RWPE1 (cell line): Measurements from ENCODE around the gene MYO1E.

ENCODE experiments used
- CTCF ChIA-PET: fragments of 350-600 bp; sonication (Branson Sonifier 250); formaldehyde crosslinking; extraction: SDS; loops from one replicate; lab custom pipeline; 2021; lab: Yijun Ruan, JAX
- POLR2A ChIA-PET: fragments of 400-600 bp; formaldehyde crosslinking; extraction: SDS; loops from one replicate; lab custom pipeline; 2020; ENCODE audit warnings: antibody characterized with exemption; ENCODE audit not compliant: low non-redundant PET; lab: Yijun Ruan, JAX
- DNase-seq: peaks from one replicate; pipeline ENCODE4 v3.0.0; 2012; ENCODE audit warnings: low spot score
- H3K27ac ChIP-seq: fragments of 450-650 bp; 2 replicates; pipeline ENCODE4 v1.5.1; 2017
- TF ChIP-seq, protein P1 (sequence below): fragments of 450-650 bp; conservative IDR thresholded peaks from 2 replicates; pipeline ENCODE4 v1.5.1; 2017; ENCODE audit warnings: low read depth, mild to moderate bottlenecking

The MYO1E gene

DNA sequence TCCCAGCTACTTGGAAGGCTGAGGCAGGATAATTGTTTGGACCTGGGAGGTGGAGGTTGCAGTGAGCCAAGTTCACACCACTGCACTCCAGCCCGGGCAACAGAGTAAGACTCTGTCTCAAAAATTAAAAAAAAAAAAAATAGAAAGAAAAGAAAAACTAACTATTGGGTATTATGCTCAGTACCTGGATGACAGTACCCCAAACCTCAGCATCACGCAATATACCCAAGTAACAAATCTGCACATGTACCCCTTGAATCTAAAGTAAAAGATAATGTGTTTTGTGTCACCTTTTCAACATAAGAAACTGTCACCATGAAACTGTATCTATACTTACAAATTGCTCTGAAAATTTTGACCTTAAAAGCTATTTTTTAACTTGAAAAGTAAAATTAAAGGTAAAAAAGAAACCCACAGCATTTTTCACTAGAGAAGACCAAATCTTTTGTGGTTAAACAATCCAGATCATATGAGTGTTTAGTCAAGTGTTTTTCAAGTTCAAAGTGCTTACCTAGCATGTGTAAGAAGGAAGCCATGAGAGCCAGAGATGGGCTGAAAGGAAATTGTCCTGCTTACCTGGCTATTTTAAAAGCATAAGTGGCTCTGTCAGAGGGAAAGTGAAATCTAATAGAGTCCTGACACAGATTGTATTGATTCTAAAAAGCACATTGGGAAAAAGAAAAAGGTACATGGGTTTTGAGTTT, 50.5 kb downstream of the MYO1E start:
- ChIA-PET POLR2A (no interaction called here), CTCF (no interaction called here)
- no peak for DNase-seq
- no peak overlapping the region for H3K27ac ChIP-seq
- TF ChIP-seq, protein P1, sequence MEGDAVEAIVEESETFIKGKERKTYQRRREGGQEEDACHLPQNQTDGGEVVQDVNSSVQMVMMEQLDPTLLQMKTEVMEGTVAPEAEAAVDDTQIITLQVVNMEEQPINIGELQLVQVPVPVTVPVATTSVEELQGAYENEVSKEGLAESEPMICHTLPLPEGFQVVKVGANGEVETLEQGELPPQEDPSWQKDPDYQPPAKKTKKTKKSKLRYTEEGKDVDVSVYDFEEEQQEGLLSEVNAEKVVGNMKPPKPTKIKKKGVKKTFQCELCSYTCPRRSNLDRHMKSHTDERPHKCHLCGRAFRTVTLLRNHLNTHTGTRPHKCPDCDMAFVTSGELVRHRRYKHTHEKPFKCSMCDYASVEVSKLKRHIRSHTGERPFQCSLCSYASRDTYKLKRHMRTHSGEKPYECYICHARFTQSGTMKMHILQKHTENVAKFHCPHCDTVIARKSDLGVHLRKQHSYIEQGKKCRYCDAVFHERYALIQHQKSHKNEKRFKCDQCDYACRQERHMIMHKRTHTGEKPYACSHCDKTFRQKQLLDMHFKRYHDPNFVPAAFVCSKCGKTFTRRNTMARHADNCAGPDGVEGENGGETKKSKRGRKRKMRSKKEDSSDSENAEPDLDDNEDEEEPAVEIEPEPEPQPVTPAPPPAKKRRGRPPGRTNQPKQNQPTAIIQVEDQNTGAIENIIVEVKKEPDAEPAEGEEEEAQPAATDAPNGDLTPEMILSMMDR = no peak

DNA sequence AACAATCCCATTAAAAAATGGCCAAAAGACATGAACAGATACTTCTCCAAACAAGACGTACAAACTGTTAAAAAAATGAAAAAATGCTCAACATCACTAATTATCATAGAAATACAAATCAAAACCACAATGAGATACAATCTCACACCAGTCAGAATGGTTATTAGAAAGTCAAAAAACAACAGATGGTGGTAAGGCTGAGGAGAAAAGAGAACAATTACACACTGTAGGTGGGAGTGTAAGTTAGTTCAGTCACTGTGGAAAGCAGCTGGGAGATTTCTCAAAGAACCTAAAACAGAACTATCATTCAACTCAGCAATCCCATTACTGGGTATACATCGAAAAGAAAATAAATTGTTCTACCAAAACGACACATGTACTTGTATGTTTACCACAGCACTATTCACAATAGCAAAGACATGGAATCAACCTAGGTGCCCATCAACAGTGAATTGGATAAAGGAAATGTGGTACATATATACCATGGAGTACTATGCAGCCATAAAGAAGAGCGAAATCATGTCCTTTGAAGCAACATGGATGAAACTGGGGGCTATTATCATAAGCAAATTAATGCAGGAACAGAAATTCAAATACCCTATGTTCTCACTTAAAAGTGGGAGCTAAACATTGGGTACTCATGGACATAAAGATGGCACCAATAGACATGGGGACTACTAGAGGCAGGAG, 51.5 kb downstream of the MYO1E start:
- DNase-seq = no peak
- TF ChIP-seq, protein P1 = no peak
- H3K27ac ChIP-seq = no peak overlapping the region
- ChIA-PET CTCF (no interaction called here), POLR2A (no interaction called here)

DNA sequence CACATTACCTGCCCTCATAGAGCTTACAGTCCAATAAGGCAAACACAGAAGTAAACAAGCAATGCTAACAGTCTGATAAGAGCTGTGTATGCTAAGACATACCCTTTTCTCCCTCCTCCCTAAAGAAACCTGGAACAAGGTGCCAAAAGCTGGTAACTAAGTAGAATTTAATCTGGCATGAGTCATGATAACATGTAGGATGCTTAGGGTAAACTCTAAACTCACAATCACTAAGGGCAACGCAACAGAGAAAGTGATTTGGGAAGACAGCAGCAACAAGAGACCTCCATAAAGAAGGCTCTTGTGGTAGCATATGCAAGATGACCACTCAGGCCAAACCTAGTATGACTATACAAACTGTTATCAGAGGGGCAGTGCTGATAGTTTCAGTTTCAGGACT, 55.5 kb downstream of the MYO1E start:
- POLR2A ChIA-PET = no interaction called here
- TF ChIP-seq, protein P1 = no peak
- DNase-seq = no peak
- no peak overlapping the region for H3K27ac ChIP-seq
- CTCF ChIA-PET = no interaction called here

DNA sequence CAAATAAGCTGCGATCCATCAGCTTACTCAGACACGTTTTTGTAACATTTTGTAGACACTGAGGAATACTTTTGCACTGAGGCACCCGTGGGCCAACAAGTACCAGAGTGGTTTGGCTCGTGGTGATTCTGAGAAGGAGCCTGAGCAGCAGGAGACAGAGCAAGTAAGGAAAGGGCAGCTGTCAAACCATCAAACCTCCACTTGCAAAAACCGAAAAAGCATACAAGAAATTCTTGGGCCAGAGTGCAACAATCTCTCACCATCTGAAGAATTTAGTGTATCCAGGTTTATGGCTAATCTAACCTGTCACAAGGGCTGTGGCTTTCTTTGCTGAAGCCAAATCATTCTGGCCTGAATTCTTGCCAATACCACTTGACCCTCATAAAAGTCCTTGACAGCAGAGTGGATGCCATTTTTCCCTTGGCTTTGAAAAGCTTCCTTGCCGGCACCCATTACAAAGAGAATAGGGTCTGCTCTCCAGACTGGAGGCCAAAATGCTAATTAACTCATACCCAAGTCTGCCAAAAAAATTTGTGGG, 56.7 kb downstream of the MYO1E start:
- ChIA-PET CTCF (interaction anchor here (0.6 to 0.7 kb wide), 2 partner anchors 22 to 185 kb away, joined by 3 to 5 read pairs; no protein-coding TSS in a partner anchor), POLR2A (no interaction called here)
- TF ChIP-seq, protein P1 = no peak
- peak overlapping the region; percentile 25; the same call in 1 of the 2 replicates for H3K27ac ChIP-seq
- no peak for DNase-seq

DNA sequence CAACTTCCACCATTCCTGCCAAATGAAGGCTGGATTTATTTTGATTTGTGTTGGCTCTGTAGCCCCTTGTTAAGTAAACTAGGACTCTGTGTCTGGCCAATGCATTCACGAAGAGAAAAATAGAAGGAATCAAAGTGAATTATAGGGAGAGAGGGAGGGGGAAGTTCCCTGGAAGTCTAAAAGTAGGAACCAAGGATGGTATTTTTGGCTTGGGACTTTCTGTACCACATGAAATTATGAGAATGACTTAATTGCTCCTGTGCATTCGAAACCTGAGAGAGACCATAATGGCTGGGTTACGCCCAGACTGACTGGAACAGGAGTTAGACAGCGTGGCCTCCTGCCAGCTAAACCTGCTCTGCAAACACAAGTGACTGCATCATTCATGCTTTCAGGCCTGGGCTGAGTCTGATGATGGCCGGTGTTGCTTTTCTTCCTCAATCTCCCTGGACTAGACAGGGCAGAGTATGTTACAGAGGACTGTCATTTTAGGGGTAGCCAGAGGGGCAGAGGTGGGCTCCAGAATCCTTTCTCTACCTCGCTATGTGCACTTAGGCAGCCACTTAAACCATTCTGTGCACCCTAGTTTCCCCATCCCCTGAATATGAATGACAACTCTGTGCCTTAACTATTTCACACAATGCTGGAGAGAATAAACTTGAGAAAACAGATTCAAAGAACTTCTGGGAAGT, 58.9 kb downstream of the MYO1E start:
- CTCF ChIA-PET = interaction anchor here (0.6 kb wide), 1 partner anchor 20 kb away, joined by 4 read pairs; no protein-coding TSS in a partner anchor
- POLR2A ChIA-PET = interaction anchor here (1.0 kb wide), 1 partner anchor 59 kb away, joined by 3 read pairs; the partner anchor contains the start of gene MYO1E
- TF ChIP-seq, protein P1 = no peak
- H3K27ac ChIP-seq = peak overlapping the region; percentile 80
- DNase-seq = peak; percentile 84

DNA sequence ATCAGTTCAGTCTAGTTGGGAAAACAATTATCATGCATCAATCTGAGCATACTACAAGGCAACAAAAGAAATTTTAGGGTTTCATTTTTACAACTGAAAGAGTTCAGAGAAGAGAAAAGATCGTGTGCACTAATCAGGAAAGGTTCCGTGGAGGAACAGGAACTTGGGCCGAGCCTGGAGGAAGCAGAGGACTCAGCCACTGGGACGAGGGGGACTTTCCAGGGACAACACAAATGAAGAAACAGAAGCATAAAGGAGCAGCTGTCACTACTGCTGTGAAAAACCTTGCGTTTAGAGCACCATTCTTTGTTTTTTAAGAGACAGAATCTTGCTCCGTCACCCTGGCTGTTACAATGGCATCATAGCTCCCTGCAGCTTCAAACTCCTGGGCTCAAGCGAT, 60.5 kb downstream of the MYO1E start:
- CTCF ChIA-PET = no interaction called here
- no peak for DNase-seq
- POLR2A ChIA-PET = no interaction called here
- H3K27ac ChIP-seq = peak overlapping the region; percentile 54
- TF ChIP-seq, protein P1 = no peak
